OCI-LY1 (cell line): Measurements from ENCODE around the gene SKA1.
"Not testable (repeated sequence)": the region's sequence is repeated elsewhere in the genome, so short reads cannot be mapped to it uniquely, and the experiment has no call there.

Experiments
- H2AFZ ChIP-seq: fragments of 200-600 bp; sonication (generic), shearing (Covaris generic); 2 replicates; pipeline ENCODE4 v1.6.0; 2014; ENCODE audit warnings: antibody characterized with exemption, mild to moderate bottlenecking, low read length
- H3F3A ChIP-seq: fragments of 200-600 bp; sonication (generic), shearing (Covaris generic); 2 replicates; pipeline ENCODE4 v1.6.0; 2014; ENCODE audit warnings: mild to moderate bottlenecking, antibody characterized with exemption, low read length, moderate library complexity; ENCODE audit not compliant: insufficient read depth
- H3K27ac ChIP-seq: fragments of 200-600 bp; sonication (generic); 2 replicates; pipeline ENCODE4 v1.5.1; 2014; ENCODE audit warnings: low read length, mixed run types, mild to moderate bottlenecking, low read depth; ENCODE audit not compliant: poor library complexity, severe bottlenecking
- H3K27me3 ChIP-seq: fragments of 200-600 bp; sonication (generic); 2 replicates; pipeline ENCODE4 v1.6.0; 2014; ENCODE audit warnings: antibody characterized with exemption, mild to moderate bottlenecking, low read length, moderate library complexity; ENCODE audit not compliant: insufficient read depth
- H3K36me3 ChIP-seq: fragments of 200-600 bp; sonication (generic); 2 replicates; pipeline ENCODE4 v1.6.1; 2014; ENCODE audit warnings: mild to moderate bottlenecking, antibody characterized with exemption, low read length, moderate library complexity, mixed read lengths; ENCODE audit not compliant: insufficient read depth
- H3K4me1 ChIP-seq: fragments of 200-600 bp; sonication (generic); 2 replicates; pipeline ENCODE4 v1.5.1; 2014; ENCODE audit warnings: mild to moderate bottlenecking, low read length, moderate library complexity; ENCODE audit not compliant: insufficient read depth, severe bottlenecking
- H3K4me2 ChIP-seq: fragments of 200-600 bp; sonication (generic), shearing (Covaris generic); 2 replicates; pipeline ENCODE4 v1.6.1; 2014; ENCODE audit warnings: low read length
- H3K4me3 ChIP-seq: fragments of 200-600 bp; sonication (generic); 2 replicates; pipeline ENCODE4 v1.5.1; 2014; ENCODE audit warnings: low read length, low read depth, mild to moderate bottlenecking, mixed read lengths; ENCODE audit not compliant: poor library complexity, severe bottlenecking
- H3K79me2 ChIP-seq: fragments of 200-600 bp; shearing (Covaris generic); 2 replicates; pipeline ENCODE4 v1.6.1; 2016; ENCODE audit warnings: mixed run types, low read length, mixed read lengths; ENCODE audit not compliant: insufficient read depth
- H3K9ac ChIP-seq: fragments of 200-600 bp; sonication (generic), shearing (Covaris generic); 2 replicates; pipeline ENCODE4 v1.6.1; 2014; ENCODE audit warnings: mild to moderate bottlenecking, low read length, mixed read lengths
- H3K9me2 ChIP-seq: fragments of 200-600 bp; sonication (generic), shearing (Covaris generic); 2 replicates; pipeline ENCODE4 v1.6.1; 2014; ENCODE audit warnings: low read depth, mild to moderate bottlenecking, low read length, mixed read lengths
- H3K9me3 ChIP-seq: fragments of 200-600 bp; shearing (Covaris generic); 2 replicates; pipeline ENCODE4 v1.6.1; 2014; ENCODE audit warnings: low read length, mixed read lengths
- H4K20me1 ChIP-seq: fragments of 200-600 bp; sonication (generic), shearing (Covaris generic); 2 replicates; pipeline ENCODE4 v1.6.0; 2016; ENCODE audit warnings: mild to moderate bottlenecking, low read length; ENCODE audit not compliant: insufficient read depth
- EZH2 ChIP-seq: fragments of 200-600 bp; sonication (generic), shearing (Covaris generic); IDR thresholded peaks from 2 replicates; pipeline ENCODE4 v1.8.0; 2017; ENCODE audit warnings: borderline replicate concordance, mixed run types, mild to moderate bottlenecking, antibody characterized with exemption, low read length, moderate library complexity, mixed read lengths
- TF ChIP-seq, protein P1 (sequence below): fragments of 200-600 bp; sonication (generic), shearing (Covaris generic); IDR thresholded peaks from 2 replicates; pipeline ENCODE4 v1.5.1; 2017; ENCODE audit warnings: mild to moderate bottlenecking, antibody characterized with exemption, low read length, moderate library complexity, mixed read lengths

SKA1 gene

DNA sequence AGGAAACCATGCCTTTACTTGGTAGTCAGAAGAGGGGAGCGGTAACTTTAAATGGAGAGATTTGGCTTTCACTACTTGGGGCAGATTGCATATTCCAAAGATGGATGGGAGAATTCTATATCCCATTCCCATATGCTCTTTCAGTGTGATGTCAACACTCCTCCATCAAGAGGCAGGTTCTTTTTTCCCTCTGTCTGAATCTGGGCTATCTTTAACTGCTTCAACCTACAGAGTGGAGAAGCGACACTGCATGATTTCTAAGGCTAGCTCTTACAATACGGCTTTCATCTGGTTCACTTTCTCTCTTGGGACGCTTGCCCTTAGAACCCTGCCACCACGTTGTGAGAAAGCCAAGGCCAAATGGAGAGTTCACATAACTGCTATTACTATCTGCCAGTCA lies 34.4 kb downstream of the SKA1 start:
- no peaks in the 10 kb centered on the region for H3F3A ChIP-seq
- 0 out of 2 replicates have a peak, but pooled peaks cover 9% of the 10 kb centered on the region for H3K27me3 ChIP-seq
- no peak for TF ChIP-seq EZH2
- TF ChIP-seq, protein P1, sequence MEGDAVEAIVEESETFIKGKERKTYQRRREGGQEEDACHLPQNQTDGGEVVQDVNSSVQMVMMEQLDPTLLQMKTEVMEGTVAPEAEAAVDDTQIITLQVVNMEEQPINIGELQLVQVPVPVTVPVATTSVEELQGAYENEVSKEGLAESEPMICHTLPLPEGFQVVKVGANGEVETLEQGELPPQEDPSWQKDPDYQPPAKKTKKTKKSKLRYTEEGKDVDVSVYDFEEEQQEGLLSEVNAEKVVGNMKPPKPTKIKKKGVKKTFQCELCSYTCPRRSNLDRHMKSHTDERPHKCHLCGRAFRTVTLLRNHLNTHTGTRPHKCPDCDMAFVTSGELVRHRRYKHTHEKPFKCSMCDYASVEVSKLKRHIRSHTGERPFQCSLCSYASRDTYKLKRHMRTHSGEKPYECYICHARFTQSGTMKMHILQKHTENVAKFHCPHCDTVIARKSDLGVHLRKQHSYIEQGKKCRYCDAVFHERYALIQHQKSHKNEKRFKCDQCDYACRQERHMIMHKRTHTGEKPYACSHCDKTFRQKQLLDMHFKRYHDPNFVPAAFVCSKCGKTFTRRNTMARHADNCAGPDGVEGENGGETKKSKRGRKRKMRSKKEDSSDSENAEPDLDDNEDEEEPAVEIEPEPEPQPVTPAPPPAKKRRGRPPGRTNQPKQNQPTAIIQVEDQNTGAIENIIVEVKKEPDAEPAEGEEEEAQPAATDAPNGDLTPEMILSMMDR, result no peak
- H3K36me3 ChIP-seq, result no peaks in the 10 kb centered on the region
- H3K9me2 ChIP-seq, result no peaks in the 10 kb centered on the region
- H3K27ac ChIP-seq, result no peak overlapping the region
- no peak overlapping the region for H3K4me3 ChIP-seq
- H3K4me2 ChIP-seq, result no peak overlapping the region
- no peaks in the 10 kb centered on the region for H3K79me2 ChIP-seq
- H3K4me1 ChIP-seq, result no peaks in the 10 kb centered on the region
- H2AFZ ChIP-seq, result no peak overlapping the region
- H4K20me1 ChIP-seq, result no peaks in the 10 kb centered on the region
- no peaks in the 10 kb centered on the region for H3K9me3 ChIP-seq
- H3K9ac ChIP-seq, result no peak overlapping the region

DNA sequence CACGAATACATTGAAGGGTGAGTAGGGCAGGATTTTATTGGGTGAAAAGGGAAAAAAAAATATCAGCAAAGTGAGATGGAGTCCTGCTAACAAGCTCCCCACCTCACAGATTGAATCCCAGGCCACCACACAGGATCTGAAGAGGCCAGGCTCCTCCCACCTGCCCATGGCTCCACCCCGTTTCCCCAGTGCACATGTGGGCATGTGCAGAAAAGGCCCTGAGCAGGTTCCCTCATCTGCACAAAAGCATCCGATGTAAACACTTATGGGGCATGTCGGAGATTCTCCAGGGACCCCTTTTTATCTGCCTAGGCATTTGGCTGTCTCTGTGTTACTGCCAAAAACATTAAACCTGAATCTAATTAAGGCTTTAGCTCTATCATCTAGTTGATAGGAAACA lies 35.2 kb downstream of the SKA1 start:
- H3K9ac ChIP-seq, result no peak overlapping the region
- no peaks in the 10 kb centered on the region for H3K9me2 ChIP-seq
- no peaks in the 10 kb centered on the region for H3K79me2 ChIP-seq
- H2AFZ ChIP-seq, result no peak overlapping the region
- H3K4me3 ChIP-seq, result no peak overlapping the region
- TF ChIP-seq, protein P1, result no peak
- no peaks in the 10 kb centered on the region for H4K20me1 ChIP-seq
- no peak overlapping the region for H3K27ac ChIP-seq
- H3F3A ChIP-seq, result no peaks in the 10 kb centered on the region
- no peaks in the 10 kb centered on the region for H3K4me1 ChIP-seq
- no peak overlapping the region for H3K4me2 ChIP-seq
- H3K36me3 ChIP-seq, result no peaks in the 10 kb centered on the region
- H3K9me3 ChIP-seq, result no peaks in the 10 kb centered on the region
- H3K27me3 ChIP-seq, result 0 out of 2 replicates have a peak, but pooled peaks cover 9% of the 10 kb centered on the region

DNA sequence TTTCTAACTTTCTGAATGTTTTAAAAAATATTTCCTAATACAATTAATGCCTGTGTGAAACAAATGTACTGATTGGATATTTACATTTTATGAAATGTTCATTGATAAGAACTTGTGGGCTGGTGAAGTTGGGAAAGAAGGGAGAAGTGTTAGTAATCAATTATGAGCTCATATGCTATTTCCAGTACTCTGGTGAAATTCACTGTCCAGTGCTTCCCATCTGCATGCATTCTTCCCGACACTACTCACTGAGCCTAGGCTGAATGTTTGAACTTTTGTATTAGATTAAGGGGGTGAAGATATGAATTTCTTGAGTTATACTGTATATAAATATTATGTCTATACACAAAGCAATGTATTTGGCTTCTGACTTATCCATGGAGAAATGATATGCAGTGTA lies 36.0 kb downstream of the SKA1 start:
- TF ChIP-seq, protein P1, result no peak
- no peak for TF ChIP-seq EZH2

DNA sequence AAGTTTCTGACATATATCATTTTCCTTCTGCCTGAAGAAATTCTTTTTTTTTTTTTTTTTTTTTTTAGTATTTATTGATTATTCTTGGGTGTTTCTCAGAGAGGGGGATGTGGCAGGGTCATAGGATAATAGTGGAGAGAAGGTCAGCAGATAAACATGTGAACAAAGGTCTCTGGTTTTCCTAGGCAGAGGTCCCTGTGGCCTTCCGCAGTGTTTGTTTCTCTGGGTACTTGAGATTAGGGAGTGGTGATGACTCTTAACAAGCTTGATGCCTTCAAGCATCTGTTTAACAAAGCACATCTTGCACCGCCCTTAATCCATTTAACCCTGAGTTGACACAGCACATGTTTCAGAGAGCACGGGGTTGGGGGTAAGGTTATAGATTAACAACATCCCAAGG lies 42.0 kb downstream of the SKA1 start:
- not testable (repeated sequence) for H3K9me3 ChIP-seq, H4K20me1 ChIP-seq, H2AFZ ChIP-seq, H3K4me2 ChIP-seq, H3K4me1 ChIP-seq, H3K27me3 ChIP-seq, H3F3A ChIP-seq, H3K36me3 ChIP-seq, H3K4me3 ChIP-seq, H3K9ac ChIP-seq, H3K9me2 ChIP-seq, H3K79me2 ChIP-seq, H3K27ac ChIP-seq

More for the DNA sequence above, 36.0 kb downstream of the SKA1 start:
- Histone ChIP-seq H3K4me3 (no peak overlapping the region), H3K27me3 (0 out of 2 replicates have a peak, but pooled peaks cover 9% of the 10 kb centered on the region), H3K9me3 (no peaks in the 10 kb centered on the region), H3F3A (no peaks in the 10 kb centered on the region), H3K9me2 (no peaks in the 10 kb centered on the region), H3K4me2 (no peak overlapping the region), H4K20me1 (no peaks in the 10 kb centered on the region), H3K27ac (no peak overlapping the region), H3K36me3 (no peaks in the 10 kb centered on the region), H2AFZ (no peak overlapping the region), H3K79me2 (no peaks in the 10 kb centered on the region), H3K9ac (no peak overlapping the region), H3K4me1 (no peaks in the 10 kb centered on the region)

DNA sequence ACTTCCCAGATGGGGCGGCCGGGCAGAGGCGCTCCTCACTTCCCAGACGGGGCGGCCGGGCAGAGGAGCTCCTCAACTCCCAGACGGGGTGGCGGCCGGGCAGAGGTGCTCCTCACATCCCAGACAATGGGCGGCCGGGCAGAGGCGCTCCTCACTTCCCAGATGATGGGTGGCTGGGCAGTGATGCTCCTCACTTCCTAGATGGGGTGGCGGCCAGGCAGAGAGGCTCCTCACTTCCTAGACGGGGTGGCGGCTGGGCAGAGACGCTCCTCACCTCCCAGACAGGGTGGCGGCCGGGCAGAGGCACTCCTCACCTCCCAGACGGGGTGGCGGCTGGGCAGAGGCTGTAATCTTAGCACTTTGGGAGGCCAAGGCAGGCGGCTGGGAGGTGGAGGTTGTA lies 42.9 kb downstream of the SKA1 start:
- H3K9me3 ChIP-seq, H3K36me3 ChIP-seq, H3K4me1 ChIP-seq, H3K4me2 ChIP-seq, H3K79me2 ChIP-seq, H3F3A ChIP-seq, H3K4me3 ChIP-seq, H3K9me2 ChIP-seq, H2AFZ ChIP-seq, H3K9ac ChIP-seq, H3K27me3 ChIP-seq, H4K20me1 ChIP-seq, H3K27ac ChIP-seq: not testable (repeated sequence)
